ENCODE results near the gene MYCBPAP.

MYCBPAP gene

DNA sequence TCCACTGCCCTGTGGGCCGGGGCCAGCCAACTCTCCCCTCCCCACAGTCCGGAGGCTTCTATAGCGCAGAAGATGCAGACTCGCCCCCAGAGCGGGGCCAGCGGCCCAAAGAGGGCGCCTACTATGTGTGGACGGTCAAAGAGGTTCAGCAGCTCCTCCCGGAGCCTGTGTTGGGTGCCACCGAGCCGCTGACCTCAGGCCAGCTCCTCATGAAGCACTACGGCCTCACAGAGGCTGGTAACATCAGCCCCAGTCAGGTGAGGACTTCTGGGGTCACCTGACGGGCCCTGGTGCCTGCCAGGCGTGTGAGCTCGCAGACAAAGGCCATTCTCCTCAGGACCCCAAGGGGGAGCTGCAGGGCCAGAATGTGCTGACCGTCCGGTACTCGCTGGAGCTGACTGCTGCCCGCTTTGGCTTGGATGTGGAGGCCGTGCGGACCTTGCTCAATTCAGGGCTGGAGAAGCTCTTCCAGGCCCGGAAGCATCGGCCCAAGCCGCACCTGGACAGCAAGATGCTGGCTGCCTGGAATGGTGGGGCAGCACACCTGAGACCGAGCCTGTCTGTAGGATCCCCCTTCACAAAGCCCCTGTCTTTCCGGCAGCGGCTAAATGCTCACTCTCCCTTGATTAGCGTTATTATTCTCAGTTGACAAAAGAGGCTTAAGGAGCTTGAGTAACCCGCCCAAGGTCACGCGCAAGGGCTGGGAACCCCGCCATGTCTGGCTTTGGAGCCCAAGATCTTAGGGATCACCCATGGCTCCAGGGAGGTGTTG lies 42.6 kb downstream of the MYCBPAP start:
- DNase-seq (ENCODE audit: extremely low read depth in 1 of 2, low read depth in 1 of 2): no peak

DNA sequence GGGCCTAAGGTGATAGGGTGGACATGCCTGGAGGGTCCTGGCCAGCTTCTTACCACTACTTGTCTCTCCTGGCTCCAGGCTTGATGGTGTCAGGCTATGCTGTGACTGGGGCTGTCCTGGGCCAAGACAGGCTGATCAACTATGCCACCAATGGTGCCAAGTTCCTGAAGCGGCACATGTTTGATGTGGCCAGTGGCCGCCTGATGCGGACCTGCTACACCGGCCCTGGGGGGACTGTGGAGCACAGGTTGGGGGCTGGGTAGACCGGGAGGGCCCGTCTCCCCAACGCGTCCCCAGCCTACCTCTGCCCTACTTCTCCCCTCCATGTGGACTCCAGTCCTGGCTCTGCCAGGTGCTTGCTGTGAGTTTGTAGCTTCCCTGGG lies 43.2 kb downstream of the MYCBPAP start:
- no peak for DNase-seq (ENCODE audit: extremely low read depth in 1 of 2, low read depth in 1 of 2)

DNA sequence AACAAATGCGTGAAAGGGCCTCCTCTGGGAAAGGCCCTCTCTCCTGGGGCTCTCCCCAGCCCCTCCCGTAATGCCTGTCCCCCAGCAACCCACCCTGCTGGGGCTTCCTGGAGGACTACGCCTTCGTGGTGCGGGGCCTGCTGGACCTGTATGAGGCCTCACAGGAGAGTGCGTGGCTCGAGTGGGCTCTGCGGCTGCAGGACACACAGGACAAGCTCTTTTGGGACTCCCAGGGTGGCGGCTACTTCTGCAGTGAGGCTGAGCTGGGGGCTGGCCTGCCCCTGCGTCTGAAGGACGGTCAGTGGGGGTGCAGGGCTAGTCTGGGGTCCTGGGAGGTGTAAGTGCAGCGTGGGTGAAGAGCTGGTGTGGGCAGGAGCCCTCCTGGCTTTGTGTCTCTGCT lies 43.6 kb downstream of the MYCBPAP start:
- DNase-seq (ENCODE audit: extremely low read depth in 1 of 2, low read depth in 1 of 2): no peak

DNA sequence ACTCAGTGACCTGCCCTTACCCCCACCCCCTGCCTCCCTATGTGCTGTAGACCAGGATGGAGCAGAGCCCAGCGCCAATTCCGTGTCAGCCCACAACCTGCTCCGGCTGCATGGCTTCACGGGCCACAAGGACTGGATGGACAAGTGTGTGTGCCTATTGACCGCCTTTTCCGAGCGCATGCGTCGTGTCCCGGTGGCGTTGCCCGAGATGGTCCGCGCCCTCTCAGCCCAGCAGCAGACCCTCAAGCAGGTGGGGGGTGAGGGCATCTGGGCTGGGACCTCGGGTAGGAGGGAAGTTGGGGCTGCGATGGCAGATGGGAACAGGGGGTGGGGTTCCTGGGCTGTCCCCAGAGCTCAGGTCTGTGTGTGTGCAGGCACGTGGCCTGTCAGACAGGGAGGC lies 46.0 kb downstream of the MYCBPAP start:
- DNase-seq (ENCODE audit: extremely low read depth in 1 of 2, low read depth in 1 of 2): no peak

DNA sequence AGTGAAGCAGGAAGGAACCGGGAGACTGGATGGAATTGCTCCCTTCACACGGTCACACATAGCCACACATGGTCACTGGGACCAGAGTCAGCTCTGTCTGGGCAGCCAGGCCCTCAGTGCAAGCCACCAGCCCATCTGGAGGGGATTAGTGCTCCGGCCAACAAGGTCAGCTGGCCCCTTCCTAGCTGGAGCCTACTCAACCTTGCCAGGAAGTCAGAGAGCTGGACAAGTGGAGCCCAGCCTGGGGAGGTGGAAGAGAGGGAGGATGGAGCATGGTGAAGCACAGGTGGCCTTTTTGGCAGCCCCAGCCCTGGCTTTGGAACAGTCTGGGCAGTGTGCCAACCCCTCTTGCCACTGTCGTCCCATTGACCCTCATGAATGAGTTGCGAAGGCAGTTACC lies 48.6 kb downstream of the MYCBPAP start:
- no peak for DNase-seq (ENCODE audit: extremely low read depth in 1 of 2, low read depth in 1 of 2)

DNA sequence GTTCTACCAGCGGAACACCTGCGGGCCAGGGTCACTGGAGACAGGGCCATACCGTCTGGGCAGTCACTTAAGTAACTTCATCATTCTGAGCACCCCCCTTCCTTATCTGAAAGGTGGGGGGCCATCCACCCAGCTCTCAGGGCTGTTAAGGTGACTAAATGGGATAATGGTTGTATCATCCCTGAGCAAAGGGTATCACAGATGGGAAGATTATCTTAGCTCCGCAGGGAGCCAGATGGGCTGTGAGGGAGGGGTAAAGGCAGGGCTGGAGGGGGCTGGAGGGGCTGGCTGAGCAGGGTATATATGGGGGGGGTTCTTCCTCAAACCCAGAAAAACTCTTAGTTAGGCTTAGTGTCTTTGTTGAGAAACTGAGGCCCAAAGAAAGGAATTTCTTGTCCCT lies 49.4 kb downstream of the MYCBPAP start:
- no peak for DNase-seq (ENCODE audit: extremely low read depth in 1 of 2, low read depth in 1 of 2)

DNA sequence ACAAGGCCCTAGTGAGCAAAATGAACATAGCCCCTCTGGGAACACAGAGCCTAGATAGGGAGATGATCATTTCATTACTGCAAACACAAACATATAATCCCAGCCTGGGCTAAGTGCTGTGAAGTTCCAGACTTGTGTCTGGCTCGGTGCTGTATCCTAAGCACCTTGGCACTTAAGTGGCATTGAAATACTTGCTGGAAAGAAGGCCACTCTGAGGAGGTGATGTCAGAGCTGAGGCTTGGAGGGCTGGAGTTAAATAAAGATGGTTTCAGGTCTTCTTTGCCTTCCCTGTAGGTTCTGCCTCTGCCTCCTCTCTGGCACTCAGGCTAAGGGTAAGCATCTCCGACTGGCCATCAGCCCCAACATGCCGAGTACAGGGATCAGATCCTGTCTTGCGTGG lies 49.9 kb downstream of the MYCBPAP start:
- DNase-seq (ENCODE audit: extremely low read depth in 1 of 2, low read depth in 1 of 2): no peak

DNA sequence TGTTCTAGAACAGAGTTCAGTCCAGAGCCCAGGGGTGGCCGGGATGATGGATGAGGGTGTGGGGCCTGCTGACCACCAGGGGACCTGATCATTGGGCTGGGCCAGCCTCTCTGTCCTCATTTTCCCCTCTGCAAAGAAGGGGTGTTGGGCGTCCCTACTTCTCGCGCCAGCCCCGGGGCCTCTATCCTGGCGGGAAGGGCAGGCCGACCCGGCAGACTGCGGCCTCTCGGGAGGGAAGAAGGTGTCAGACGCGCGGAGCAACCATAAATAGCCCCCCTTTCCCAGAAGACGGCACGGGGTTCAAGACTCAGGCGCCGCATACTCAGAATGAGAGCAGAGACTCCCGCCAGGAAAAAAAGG lies 50.3 kb downstream of the MYCBPAP start:
- DNase-seq (ENCODE audit: extremely low read depth in 1 of 2, low read depth in 1 of 2): no peak

DNA sequence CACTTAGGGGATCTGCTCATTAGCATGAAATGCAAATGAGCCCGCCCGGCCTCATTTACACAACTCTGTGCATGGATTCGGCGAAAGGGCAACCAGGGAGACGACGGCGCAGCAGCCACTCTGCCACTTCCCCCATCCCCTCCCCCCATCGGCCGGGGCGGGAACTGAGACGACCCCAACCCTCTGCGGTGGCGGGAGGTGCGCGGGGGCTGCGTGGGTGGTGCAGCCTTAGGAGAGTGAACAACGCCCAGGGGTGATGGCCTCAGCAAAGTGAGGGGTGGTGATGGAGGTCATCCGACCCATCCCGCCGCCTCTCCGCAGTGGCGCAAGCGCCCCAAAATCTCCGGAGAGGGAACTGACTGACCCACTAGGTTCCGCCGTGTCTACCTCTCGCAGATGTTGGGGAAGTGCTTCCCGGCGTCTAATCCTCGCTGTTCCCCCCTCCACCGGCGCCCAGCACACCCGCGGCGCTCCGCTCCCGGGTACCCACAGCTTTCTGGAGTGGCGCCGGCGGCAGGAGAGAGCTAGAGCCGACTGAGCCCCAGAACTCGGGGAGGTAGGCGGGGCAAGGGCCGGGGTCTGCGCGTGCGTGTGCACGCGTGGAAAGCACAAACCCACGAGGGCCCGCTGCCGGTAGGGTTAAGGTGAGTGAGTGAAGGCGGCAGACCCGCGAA lies 50.8 kb downstream of the MYCBPAP start:
- no peak for DNase-seq (ENCODE audit: extremely low read depth in 1 of 2, low read depth in 1 of 2)

DNA sequence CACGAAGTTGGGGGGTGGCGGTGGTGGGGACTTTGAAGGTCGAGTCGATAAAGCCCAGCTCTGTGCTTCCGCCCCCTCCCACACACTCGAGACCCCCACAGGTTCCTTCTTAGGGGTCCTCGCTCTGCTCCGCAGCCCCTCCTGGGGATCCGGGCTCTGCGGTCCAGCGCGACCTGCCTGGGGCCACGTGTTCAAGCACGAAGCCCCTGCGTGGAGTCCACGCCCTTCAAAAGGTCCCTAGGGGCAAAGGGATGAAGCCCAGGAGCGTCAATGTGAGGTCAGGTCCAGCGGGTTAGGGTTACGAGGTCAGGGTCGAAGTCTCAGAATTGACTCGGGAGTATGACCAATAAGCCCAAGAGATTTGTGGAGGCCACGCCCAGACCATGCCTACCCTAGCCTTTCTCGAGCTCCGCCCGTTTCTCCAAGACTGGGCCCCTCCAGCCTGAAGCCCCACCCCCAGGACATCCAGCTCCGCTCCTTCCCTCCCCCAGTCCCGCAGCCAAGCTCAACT lies 51.5 kb downstream of the MYCBPAP start:
- peak in 1 of 2 donors; percentile 37 for DNase-seq (ENCODE audit: extremely low read depth in 1 of 2, low read depth in 1 of 2)

DNA sequence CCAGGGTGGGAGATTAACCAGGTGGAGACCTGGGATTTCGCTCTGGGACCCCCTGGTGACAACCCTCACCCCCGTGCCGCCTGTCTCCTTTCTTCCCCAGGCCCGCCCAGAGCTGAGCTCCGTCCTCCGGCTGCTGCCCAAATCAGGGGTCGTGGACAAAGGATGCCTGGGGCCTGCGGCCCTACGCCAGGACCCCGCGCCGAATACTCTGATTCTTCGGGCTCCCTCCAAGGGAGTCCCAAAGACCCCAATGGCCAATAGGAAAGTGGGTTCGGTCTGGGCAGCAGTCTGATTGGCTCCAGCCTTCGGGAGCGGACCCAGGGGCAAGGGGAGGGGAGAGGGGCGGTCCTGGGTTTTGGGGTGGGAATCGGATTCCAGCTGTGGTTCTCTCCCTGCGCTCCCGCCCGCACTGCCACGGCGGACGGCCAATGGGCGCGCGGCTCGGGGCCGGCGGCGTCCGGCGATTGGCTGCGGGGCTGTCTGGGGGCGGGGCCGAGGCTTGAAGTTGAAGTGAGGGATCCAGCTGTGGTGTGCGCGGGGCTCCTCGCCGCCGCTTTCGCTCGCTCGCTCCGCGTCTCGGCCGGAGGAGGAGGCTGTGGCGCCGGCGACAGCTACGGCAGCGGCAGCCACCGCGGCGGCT lies 52.1 kb downstream of the MYCBPAP start, which contains the start of gene CACNA1G:
CACNA1G (plus strand) TSS at position 531 of the 640 bp plus-strand sequence. CDS start 745 bp downstream, outside the sequence.
- DNase-seq (ENCODE audit: extremely low read depth in 1 of 2, low read depth in 1 of 2): peak; percentile 75 to 77

DNA sequence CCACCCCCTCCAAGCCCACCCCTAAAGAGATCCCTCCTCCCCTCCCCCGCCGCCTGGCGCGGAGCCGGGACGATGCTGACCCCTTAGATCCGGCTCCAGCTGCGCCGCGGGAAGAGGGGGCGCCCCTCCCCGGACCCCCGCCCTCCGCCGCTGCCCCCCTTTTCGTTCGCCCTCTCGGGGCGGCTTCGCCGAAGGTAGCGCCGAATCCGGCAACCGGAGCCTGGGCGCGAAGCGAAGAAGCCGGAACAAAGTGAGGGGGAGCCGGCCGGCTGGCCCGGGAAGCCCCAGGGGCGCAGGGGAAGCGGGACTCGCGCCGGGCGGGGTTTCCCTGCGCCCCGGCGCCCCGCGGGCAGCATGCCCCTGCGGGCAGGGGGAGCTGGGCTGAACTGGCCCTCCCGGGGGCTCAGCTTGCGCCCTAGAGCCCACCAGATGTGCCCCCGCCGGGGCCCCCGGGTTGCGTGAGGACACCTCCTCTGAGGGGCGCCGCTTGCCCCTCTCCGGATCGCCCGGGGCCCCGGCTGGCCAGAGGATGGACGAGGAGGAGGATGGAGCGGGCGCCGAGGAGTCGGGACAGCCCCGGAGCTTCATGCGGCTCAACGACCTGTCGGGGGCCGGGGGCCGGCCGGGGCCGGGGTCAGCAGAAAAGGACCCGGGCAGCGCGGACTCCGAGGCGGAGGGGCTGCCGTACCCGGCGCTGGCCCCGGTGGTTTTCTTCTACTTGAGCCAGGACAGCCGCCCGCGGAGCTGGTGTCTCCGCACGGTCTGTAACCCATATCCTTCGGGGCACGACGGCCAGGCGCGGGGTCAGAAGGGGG lies 52.9 kb downstream of the MYCBPAP start:
- DNase-seq (ENCODE audit: extremely low read depth in 1 of 2, low read depth in 1 of 2): no peak

DNA sequence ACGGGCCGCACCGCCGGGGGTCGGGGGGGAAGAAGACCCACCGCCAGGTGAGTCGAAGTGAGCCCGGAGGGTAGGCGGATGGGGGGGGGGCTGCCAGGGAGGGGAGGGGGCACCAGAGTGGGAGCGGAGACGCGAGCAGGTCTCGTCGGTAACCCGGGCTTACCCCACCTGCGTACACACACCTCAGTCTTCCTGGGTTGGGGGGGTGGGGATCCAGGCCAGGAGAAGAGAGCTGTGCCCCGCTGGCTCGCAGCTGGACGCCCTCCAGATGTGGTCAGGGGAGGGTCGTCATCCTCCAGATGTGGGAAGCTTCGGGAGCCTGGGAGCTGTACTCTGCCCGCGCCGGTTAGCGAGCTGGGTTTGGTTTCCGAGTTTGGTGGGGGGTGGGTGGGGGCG lies 53.5 kb downstream of the MYCBPAP start:
- DNase-seq (ENCODE audit: extremely low read depth in 1 of 2, low read depth in 1 of 2): no peak

DNA sequence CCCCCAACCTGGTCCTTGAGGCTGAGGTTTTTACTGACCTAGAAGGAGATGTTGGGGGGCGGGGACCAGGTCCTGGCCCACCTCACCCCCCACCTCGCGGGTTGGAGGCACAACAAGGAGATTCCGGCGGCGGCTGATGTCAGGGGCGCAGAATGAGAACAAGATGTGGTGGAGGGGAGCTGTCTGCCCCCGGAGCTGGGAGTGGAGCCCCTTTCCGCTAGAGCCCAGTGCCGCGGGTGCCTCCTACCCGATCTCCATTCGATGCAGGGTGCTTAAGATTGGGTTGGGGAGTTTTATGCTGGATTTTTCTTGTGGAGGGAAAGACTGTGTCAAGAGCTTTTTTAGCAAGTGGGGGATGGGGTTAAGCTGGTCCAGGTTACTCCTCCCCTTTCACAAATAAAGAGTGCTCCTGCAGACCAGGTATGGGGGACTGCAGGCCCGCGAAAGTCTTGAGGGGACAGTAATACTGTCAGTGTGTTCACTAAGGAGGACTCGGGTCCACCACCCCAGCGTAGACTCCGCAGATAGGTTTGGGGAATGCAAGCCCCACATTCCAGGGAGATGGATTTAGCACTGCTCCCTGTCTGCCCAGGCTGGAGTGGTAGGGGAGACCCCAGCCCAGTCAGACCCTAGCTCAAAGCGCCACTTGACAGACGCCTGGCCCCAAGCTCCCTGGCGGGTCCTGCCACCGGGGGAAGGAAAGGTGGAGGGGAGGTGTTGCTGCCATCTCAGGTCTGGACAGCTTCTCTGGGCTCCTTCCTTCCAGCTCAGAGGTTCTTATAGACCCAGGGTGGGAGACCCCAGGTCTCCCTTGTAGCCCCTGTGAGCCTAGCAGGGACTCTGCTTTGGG lies 54.2 kb downstream of the MYCBPAP start:
- DNase-seq (ENCODE audit: extremely low read depth in 1 of 2, low read depth in 1 of 2): no peak

DNA sequence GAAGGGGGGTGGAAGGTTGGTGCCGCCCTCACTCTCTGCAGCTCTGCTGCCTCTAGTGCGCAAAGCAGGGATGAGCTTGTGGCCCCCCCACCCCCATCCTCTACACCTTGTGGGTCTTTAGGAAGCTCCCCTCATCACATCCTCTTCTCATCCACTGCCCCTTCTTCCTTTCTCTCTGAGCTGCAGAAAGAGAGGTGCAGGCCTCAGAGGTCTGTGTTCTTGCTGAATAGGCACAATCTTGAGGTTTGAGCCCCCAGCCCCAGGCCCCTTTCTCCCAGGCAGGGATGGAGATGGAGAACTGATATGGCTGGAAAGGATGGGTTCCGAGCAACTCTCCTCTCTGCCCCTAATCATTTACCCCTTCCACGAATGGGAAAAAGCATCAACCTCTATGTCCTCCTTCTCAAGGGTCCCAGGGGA lies 54.9 kb downstream of the MYCBPAP start:
- no peak for DNase-seq (ENCODE audit: extremely low read depth in 1 of 2, low read depth in 1 of 2)

DNA sequence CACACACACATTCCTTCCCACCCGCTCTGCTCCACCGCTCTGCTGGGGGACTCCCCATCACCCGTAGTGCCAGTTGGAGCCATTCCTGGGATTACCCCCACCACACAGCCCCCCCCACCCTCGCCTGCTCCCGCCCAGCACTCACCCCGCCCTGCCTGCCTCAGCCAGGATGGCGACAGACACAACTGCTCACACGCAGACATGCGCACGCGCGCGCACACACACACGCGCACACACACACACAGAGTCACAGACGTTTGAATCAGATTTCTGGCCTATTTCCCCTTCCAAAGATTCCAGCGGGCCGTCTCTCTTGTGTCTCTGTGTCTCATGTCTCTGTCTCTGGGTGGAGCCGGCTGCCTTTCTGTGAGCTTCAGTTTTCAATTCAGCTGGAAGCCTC lies 56.7 kb downstream of the MYCBPAP start:
- no peak for DNase-seq (ENCODE audit: extremely low read depth in 1 of 2, low read depth in 1 of 2)

DNA sequence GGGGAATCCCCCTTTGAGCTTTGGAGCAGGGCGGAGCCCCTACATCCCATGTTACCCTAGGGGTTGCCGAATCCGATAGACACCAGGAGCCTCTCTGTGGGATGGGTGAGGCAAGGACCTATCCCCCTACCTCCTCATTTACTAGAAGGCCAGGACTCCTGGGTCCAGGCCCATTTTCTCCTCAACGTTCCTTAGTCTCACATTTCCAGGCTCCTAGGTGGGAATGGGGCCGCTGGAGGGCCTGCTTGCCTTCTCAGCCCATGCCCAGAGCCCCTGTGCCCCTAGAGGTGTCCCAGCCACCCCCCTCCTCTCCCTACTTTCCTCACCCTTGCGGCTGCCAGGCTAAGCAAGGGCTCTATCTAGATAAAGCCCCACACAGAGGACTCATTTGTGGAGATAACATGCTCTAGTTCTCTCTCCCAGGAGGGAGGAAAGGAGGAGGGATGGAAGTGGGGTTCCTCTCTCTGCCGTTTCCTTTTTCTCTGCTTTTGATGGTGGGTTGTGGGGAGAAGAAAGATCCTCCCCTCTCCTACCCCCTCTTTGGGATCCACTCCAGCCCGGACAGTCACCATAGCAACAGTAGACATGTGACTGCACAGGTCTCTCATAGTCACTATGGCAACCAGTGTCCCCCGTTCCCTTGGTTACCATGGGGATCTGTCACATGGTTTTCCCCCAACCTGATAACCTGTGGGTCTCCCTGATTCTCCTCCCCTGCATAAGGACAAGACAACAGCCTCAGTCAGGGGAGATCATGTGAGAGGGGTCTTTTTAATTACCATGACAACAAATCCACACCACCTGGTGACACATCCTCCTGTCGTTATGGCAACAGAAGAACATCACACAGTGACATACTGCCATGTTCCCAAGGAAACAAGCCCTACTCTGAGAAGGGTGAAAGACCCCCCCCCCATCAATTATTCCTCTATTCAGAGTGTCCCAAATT lies 57.4 kb downstream of the MYCBPAP start:
- no peak for DNase-seq (ENCODE audit: extremely low read depth in 1 of 2, low read depth in 1 of 2)

DNA sequence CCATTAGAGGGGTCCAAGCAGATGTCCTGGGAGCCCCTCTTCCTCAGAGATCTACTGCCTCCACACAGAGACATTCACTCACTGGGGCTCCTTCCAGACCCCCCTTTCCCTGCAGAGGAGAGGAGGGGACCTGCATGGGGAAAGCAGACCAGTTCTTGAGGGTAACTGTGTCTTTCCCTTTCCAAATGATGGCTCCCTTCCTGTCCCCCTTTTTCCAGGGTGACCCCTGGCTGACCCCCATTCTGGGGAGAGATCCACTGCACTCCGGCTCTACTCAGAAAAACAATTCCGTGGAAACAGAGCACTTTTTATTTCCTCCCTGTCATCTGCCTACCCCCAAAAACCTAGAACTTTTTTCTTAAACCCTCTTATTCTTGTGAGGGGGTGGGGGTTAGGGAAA lies 58.6 kb downstream of the MYCBPAP start:
- no peak for DNase-seq (ENCODE audit: extremely low read depth in 1 of 2, low read depth in 1 of 2)

DNA sequence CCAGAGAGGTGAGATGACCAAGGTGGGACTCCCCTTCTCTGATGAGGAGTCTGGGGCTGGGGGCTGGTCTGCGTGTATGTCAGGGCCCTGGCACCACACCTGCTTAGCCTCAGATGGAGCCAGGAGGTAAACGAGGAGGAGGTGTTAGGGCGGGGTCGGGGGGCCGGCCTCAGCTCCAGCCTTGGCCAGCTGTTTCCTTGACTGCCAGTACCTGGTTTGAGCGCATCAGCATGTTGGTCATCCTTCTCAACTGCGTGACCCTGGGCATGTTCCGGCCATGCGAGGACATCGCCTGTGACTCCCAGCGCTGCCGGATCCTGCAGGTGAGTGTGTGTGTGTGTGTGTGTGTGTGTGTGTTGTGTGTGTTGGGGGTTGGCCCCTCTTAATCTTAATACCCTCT lies 60.4 kb downstream of the MYCBPAP start:
- DNase-seq (ENCODE audit: extremely low read depth in 1 of 2, low read depth in 1 of 2): no peak

Measured in stimulated activated CD8-positive, alpha-beta memory T cell treated with anti-CD3 and anti-CD28 coated beads, Interleukin-7, amount 100 ng/mL, for 48 hours (primary cell).